GM19099 (cell line): ENCODE results near the gene HAND2.
A peak's percentile ranks its signal among the peaks of the same experiment; 100 is the strongest.

Experiments
- POLR2A ChIP-seq: IDR thresholded peaks from 3 replicates; pipeline ENCODE4 v1.6.1; 2011; ENCODE audit warnings: low read depth; ENCODE audit not compliant: insufficient read length; ENCODE audit errors: extremely low read depth

The HAND2 gene

DNA sequence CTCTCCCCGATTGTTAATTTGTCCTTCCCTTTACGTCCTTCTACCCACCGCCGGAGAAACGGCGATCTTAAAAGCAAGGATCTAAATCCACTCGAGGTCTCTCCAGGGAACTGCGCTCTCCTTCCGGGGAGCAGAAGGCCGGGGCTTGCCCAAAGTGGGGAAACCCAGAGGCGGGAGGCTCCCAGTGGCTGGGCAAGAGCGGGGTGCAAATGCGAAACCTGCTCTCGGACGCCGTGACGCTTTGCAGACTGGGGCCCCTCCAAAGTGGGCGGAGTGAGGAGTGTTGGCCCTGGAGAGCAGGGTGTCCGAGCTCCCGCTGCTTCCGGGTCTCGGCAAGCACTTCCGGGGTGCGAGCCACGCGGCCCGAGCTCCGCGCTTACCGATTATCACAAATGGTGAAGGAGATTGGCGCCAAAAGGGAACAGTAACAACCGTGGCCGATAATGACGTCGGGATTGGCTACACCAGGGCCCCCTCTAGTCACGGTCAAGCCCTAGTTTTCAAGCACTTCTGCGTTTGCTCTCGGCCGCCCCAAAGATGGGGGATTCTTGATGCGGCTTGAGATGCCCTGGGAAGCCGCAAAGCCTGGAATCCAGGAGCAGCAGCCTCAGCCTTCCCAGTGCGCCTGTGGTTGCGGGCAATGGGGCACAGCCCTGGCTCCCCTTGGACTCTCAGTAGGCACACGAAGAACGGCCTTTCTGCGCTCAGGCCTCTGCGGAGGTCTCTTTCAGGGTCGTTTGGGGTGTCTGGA lies 29.0 kb downstream of the HAND2 start:
- TF ChIP-seq POLR2A = peak; percentile 30

DNA sequence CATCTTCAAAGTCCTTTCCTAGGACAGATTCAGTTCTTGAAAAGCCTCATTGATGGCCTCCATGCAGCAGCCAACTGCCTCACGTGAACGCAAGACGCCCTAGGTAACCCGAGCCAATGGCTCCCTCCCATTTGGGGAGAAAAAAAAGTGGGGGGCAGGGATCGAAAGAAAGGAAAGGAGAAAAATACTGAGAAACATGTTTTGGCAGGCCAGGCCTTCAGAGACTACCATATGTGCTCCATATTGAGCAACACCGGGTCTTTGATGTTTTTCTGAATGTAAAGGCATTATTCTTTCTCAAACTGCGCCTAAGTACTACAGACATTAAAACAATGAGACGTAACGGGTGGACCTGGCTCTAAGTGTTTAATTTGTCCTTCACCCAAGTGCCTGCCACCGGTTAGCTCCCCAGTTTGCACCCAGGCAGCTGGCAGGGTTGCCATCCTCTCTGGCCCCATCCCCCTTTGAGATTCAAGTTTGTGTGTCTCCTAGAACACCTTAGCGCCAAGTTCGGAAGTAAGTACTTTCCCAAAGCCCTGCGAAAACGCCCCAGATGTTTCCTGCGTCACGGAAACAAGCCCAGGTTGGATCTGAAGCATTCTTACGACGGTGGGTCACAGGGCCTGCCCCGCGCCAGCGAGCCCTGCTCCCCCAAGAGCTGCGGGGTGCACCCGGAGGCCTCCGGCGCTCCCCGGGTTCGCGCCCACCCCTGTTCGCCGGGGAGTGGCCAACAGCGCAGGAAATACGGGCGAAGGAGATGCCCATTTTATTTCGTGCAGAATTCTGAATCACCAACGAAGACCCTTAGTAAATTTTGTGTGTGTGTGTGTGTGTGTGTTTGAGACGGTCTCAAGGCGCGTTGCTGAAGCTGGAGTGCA lies 30.1 kb downstream of the HAND2 start:
- TF ChIP-seq POLR2A = no peak

DNA sequence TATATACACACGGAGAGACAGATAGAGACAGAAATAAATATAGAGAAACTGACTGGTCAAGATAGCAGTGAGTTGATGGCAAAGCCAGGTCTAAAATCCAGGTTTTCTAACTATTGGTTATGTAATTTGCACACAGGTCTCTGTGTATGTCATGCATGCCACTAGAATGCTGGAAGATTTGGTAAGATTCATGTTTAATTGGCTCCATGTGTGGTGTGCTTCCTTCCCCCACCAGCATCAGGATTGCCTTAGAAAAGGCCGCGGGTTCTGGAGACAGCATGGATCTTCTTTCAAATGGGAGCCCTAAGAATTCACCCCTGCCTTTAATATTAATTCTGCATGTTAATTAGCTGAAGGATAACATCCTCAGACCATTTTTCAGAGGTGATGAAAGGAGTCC lies 31.3 kb downstream of the HAND2 start:
- no peak for TF ChIP-seq POLR2A

DNA sequence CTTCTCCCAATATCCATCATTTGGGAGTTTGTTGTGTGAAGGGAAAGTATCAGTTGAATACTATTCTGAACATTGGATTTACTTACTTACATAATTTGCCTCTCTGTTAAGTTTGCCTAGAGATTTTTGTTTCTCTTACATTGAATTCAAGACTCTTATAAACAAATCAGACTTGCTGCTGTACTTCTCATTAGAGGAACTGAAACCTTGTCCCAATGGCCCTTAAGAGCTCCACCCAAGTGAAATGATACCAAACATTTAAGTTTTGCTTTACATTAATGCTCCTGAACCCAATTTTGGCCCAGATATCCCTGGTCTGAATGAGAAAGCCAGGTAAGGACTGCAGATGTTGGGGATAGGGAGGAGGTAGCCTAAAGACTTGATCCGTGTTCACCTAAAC lies 32.0 kb downstream of the HAND2 start:
- no peak for TF ChIP-seq POLR2A

DNA sequence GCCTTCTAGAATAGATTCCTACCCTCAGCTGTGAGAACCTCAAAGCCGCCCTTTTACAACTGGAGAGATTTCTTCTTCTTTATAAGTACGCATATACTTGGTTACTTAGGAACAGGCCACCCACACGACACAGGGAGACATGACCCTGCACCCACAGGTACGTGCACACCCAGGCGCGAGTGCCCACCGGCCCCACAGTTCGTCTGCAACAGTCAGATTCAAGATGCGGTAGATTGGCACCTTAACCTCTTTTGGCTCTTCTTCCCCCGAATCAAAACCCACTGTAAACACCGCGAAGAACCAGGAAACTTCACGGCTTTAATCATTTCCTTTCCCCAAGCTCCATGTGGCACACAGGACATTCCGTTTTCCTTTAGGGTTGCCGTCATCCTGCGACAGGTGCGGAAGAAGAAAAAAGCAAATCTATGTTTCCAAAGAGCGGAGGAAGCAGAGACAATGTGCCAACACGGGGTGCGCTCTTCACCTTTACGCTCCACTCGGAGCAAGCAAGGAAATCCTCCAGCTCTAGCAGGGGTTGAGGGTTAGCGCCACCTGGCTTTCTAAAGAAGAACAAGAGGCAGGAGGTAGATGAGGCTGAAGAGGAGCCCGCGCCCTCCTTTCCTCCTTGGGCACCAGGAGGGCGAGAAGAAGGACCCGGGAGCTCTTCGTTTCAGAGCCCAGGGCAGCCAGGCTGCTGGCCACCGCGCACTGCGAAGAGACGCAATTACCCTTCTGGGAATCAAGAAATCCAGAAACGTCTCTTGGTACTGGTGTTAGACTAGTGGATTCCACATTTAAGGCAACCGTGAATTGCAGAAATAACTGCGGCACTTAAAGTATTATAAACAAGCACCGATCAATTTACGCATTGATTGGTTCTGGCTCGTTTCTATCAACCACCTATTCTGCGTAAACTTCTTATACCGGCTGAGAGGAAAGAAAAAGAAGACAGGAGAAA lies 35.7 kb downstream of the HAND2 start:
- no peak for TF ChIP-seq POLR2A

DNA sequence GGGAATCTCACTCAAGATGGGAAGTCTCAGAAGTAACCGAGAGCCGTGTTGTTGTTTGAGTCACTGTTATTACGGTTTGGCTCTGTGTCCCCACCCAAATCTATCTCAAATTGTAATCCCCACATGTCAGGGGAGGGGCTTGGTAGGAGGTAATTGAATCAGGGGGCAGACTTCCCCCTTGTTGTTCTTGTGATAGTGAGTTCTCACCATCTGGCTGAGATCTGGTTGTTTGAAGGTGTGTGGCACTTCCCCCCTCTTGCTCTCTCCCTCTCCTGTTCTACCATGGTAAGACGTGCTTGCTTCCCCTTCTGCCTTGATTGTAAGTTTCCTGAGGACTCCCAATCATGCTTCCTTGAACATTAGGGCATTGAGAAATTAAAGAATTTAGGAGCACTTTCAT lies 37.0 kb downstream of the HAND2 start:
- no peak for TF ChIP-seq POLR2A

DNA sequence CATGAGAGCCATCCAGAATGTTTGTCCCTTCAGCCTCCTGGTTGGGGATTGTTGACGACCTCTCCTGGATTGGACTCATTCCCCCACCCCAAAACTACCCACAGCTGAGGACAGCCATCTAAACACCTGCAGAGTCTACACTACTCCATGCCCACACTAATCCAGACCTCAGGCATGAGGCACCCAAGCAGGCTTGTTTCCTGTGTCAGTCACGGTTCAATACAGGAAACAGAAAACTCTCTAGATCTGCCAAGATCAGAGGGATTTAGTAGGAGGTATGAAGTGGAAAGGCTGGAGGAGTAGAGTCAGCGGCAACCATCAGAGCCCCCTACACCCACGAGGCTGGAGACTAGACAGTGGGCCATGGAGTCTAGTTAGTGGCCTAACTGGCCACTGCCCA lies 37.7 kb downstream of the HAND2 start:
- no peak for TF ChIP-seq POLR2A

DNA sequence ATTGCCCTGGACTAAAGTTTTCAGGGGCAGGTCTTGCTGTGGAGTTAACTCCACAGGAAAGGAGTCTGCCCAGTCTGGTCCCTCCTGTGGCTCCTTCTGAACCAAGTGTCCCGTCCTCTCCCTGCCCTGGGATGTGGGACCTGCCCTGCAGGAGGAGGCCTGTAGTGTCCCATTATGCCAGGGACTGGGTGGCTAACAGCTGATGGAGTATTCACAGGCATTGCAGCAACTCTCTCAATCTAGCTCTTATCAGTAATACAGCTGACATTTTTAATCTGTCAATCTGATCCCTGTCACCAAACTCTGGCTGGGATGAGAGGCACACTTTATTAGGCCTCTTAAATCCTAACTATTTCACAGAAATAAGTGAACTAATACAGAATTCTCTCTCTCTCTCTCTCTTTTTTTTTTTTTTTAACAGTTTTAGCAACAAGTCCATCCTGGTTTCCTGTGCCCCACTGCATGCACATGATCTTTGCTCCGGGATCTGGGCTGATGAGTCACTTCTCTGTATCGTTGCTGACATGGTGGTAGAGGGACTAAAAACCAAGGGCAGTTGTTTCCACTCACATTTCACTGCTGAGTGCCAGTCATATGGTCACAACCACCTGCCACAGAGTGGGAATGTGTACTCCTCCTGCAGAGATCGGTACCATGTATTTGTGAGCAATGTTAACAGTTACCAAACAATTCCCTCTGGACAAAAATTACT lies 39.1 kb downstream of the HAND2 start:
- no peak for TF ChIP-seq POLR2A

DNA sequence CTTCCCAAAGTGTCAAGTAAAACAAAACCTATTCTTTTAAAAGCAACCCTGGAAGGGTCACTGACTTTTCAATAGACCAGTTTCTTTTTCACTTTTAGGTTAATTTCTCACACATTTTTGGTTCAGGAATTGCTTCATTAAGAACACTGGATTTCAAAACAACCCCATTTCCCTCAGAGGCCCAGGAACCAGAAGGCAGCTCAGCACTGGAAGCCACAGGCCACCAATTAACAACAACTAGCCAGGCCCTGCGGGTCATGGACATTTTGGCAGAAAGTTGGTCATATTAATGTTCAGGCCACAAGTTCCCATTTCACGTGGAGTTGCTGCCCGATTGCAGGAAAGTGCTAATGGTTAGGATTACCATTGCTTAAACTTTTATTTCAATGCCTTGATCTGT lies 39.8 kb downstream of the HAND2 start:
- no peak for TF ChIP-seq POLR2A

DNA sequence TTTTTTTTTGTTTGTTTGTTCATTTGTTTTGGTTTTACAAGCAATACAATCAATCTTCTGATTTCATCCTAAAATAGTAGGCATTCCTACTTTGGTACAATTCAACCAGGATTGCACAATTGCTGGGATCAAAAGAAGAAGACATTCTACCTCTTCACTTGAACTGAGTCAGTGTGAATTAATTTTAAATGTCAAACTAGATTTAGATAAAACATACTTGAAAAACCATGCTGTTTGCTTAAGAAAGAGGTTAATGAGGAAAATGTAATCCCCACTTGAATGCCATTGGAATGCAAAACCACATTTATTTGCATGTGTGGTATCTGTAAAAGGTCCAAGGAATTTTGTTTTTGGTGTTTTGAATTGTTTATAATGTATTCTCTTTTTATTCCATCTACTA lies 40.5 kb downstream of the HAND2 start:
- TF ChIP-seq POLR2A = no peak

DNA sequence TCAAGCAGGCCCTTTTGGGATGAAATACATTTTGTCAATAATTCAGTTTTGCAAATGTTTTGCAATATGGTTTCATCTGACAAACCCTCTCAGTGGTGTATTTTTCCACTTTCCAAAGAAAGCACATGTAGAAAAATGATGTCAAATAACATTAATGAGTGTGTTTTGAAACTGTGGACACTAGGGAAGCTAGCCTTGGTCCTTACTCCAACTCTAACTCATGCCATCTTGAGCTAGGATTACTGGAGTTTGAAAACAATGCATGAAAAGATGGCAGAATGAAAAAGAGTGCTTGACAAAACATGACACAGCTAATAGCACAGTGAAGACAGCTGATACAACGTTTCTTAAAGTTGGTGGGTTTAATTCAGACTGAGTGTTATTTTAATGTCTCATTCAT lies 41.4 kb downstream of the HAND2 start:
- no peak for TF ChIP-seq POLR2A

DNA sequence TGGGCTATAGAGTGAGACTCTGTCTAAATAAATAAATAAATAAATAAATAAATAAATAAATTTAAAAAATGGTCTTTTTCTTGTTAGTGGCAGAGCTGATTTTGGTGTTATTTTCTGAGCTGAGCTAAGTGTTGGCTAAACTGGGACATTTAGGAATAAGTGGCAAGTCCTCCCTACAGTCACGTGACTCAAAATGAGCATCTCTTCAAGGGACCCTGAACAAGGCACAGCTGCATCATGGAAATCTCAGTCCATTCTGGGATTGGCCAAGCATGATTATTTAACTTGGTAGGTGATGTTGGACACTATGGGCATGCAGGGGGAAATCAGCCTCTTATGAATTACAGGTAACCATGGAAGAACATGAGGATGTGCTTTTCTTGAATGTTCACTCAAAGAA lies 42.0 kb downstream of the HAND2 start:
- TF ChIP-seq POLR2A = no peak

DNA sequence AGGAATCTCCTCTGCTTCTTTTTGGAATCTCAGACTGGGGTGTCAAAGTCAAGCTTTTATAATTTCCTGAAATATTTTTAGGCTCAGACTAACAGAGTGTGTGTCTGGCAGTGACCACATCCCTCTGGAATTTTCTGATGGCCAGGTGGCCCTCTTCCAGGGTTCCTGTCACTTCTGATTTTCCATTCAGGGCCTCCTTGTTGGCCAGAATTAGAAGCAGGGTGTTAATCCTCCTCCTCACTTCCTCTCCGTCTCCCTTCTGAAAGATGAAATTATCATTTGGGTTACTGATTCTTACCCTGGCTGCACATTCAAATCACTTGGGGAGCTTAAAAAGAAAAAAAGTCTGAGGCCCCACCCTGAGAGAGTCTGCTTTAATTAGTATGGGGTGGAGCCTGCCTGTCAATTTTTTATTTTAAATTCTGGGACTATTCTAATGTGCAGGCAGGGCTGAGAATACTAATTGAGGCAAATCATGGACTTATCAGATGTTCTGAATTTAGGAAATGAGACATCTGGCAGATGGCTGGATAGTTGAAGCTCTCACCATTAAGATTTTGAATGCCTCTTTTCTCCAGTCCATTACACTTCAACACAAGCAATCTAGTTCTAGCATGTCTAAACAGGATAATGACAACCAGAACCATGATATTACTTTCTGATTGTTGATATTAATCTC lies 43.2 kb downstream of the HAND2 start:
- no peak for TF ChIP-seq POLR2A

DNA sequence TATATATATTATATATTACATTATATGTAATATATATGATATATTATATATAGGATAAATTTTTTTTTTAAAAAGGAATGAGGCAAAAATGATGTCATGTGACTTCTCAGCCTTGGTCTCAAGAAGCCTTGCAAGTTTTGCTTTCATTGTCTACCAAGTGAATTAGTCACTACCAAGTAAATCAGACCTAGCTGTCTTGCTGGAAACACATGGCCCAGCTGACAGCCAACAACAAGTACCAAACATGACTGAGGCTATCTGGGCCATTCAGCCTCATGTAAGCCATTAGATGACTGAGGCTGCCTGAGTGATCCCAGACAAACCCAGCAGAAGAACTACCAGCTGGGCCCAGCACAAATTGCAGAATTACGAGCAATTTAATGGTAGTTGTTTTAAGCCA lies 44.9 kb downstream of the HAND2 start:
- no peak for TF ChIP-seq POLR2A
